Occipital lobe (tissue), 2 donors: Measurements from ENCODE around the gene CACNG1. TPM values are rescaled to one million over a fixed set of nuclear protein-coding genes. Genes with fewer than 3 reads are reported as not detected.

Experiments
- DNase-seq: peaks from one replicate; lab custom pipeline; 2025; lab: John Stamatoyannopoulos, UW
- total RNA-seq: library from RNA; depleted of rRNA; stranded (reverse); fragments of >200 nt; gene quantifications from one replicate; pipeline ENCODE4 v1.2.3, GENCODE V29; 2014

Gene CACNG1
- 0.47 TPM for total RNA-seq

- DNase-seq, result no peak
Observed at GRCh38 chr17:67044016-67044772, at the start of gene CACNG1. CACNG1 (plus strand) TSS chr17:67044554; CDS start chr17:67044661, 107 bp downstream.

GRCh38 chr17:66994930-66995535, 49.3 kb upstream of the CACNG1 start:
- no peak for DNase-seq

GRCh38 chr17:66995944-66996343, 48.4 kb upstream of the CACNG1 start:
- no peak for DNase-seq

- DNase-seq, result no peak
Observed at GRCh38 chr17:66996926-66997325, 47.4 kb upstream of the CACNG1 start.

- no peak for DNase-seq
Observed at GRCh38 chr17:67003231-67003630, 41.1 kb upstream of the CACNG1 start.

- DNase-seq, result peak; percentile 38
Observed at GRCh38 chr17:67004181-67004580, 40.2 kb upstream of the CACNG1 start.

- no peak for DNase-seq
Observed at GRCh38 chr17:67007266-67007665, 37.1 kb upstream of the CACNG1 start.

- DNase-seq, result no peak
Observed at GRCh38 chr17:67008101-67008500, 36.3 kb upstream of the CACNG1 start.

GRCh38 chr17:67011527-67012175, 32.7 kb upstream of the CACNG1 start:
- DNase-seq, result no peak

GRCh38 chr17:67013891-67014290, 30.5 kb upstream of the CACNG1 start:
- DNase-seq, result no peak

GRCh38 chr17:67015001-67015400, 29.4 kb upstream of the CACNG1 start:
- DNase-seq, result no peak

GRCh38 chr17:67016039-67016762, 28.2 kb upstream of the CACNG1 start:
- DNase-seq, result no peak

GRCh38 chr17:67017910-67018309, 26.4 kb upstream of the CACNG1 start:
- no peak for DNase-seq

GRCh38 chr17:67018471-67019434, 25.6 kb upstream of the CACNG1 start:
- no peak for DNase-seq

- DNase-seq, result no peak
Observed at GRCh38 chr17:67019809-67020208, 24.5 kb upstream of the CACNG1 start.

- DNase-seq, result peak; percentile 10
Observed at GRCh38 chr17:67020293-67020766, 24.0 kb upstream of the CACNG1 start.

GRCh38 chr17:67021196-67021595, 23.2 kb upstream of the CACNG1 start:
- no peak for DNase-seq

GRCh38 chr17:67021743-67022450, 22.5 kb upstream of the CACNG1 start:
- DNase-seq, result no peak

GRCh38 chr17:67022451-67022810, 21.9 kb upstream of the CACNG1 start:
- no peak for DNase-seq

- DNase-seq, result no peak
Observed at GRCh38 chr17:67024736-67025135, 19.6 kb upstream of the CACNG1 start.
